ENCODE data around the gene PXDN.
"Not testable (repeated sequence)": the region's sequence is repeated elsewhere in the genome, so short reads cannot be mapped to it uniquely, and the experiment has no call there.

PXDN gene

DNA sequence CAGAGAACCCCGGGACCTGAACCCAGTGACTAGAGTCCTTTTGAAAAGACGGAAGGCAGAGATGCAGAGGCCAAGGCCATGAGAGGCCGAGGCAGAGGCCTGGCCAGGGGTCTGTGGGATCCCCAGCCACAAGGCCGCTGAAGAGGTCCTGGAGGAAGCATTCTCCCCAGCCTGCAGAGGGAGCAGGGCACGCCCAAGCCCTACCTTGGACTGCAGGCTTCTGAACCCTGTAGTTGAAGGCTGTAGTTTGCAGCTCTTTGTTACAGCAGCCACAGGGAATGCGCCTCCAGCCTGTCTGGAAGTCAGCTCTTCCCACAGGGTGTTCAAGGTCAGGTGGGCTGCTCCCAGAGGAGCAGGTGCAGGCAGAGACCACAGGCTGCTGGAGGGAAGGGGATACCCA is 22.1 kb upstream of the PXDN start:
- TF ChIP-seq, protein P1, sequence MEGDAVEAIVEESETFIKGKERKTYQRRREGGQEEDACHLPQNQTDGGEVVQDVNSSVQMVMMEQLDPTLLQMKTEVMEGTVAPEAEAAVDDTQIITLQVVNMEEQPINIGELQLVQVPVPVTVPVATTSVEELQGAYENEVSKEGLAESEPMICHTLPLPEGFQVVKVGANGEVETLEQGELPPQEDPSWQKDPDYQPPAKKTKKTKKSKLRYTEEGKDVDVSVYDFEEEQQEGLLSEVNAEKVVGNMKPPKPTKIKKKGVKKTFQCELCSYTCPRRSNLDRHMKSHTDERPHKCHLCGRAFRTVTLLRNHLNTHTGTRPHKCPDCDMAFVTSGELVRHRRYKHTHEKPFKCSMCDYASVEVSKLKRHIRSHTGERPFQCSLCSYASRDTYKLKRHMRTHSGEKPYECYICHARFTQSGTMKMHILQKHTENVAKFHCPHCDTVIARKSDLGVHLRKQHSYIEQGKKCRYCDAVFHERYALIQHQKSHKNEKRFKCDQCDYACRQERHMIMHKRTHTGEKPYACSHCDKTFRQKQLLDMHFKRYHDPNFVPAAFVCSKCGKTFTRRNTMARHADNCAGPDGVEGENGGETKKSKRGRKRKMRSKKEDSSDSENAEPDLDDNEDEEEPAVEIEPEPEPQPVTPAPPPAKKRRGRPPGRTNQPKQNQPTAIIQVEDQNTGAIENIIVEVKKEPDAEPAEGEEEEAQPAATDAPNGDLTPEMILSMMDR (conservative IDR thresholded peaks at IDR 0.05) = no peak
- no peak overlapping the region for H3K27ac ChIP-seq

DNA sequence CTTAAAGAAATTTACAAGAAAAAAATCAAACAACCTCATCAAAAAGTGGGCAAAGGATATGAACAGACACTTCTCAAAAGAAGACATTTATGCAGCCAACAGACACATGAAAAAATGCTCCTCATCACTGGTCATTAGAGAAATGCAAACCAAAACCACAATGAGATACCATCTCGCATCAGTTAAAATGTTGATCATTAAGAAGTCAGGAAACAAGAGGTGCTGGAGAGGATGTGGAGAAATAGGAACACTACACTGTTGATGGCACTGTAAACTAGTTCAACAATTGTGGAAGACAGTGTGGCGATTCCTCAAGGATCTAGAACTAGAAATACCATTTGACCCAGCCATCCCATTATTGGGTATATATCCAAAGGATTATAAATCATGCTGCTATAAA is 20.9 kb upstream of the PXDN start:
- H3K27ac ChIP-seq = not testable (repeated sequence)

DNA sequence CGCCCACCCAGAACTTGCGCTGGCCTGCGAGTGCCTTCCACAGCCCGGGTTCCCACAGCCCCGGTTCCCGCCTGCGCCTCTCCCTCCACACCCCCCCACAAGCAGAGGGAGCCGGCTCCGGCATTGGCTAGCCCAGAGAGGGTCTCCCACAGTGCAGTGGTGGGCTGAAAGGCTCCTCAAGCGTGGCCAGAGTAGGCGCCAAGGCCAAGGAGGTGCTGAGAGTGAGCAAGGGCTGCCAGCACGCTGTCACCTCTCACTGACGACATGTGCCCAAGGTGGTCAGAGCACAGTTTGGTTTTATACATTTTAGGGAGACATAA is 15.3 kb upstream of the PXDN start:
- H3K27ac ChIP-seq = no peak overlapping the region
- TF ChIP-seq, protein P1 (conservative IDR thresholded peaks at IDR 0.05) = no peak

DNA sequence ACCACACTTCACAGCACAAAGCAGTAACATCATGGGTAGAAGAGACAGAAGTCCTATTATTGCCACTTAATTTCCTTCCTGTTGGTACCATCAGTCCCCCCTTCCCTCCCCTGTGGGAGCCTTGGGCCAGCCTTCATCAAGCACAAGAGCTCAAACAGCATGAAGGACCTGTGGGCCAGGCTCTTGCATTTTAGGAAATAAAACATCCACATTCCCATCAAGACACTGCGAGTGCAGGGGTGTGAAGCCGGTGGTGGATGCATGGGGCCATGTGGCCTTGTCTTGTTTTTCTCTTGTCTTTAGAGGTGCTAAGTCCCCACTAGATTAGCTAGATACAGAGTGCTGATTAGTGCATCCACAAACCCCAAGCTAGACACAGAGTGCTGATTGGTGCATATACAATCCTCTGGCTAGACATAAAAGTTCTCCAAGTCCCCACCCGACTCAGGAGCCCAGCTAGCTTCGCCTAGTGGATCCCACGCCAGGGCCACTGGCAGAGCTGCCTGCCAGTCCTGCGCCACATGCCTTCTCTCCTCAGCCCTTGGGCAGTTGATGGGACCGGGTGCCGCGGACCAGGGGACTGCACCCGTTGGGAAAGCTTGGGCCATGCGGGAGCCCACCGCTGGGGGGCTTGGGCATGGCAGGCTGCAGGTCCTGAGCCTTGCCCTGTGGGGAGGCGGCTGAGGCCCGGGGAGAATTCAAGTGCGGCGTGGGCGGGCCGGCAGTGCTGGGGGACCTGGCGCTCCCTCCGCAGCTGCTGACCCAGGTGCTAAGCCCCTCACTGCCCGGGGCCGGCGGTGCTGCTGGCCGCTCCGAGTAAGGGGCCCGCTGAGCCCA is 14.7 kb upstream of the PXDN start:
- TF ChIP-seq, protein P1 (conservative IDR thresholded peaks at IDR 0.05) = no peak
- no peak overlapping the region for H3K27ac ChIP-seq

DNA sequence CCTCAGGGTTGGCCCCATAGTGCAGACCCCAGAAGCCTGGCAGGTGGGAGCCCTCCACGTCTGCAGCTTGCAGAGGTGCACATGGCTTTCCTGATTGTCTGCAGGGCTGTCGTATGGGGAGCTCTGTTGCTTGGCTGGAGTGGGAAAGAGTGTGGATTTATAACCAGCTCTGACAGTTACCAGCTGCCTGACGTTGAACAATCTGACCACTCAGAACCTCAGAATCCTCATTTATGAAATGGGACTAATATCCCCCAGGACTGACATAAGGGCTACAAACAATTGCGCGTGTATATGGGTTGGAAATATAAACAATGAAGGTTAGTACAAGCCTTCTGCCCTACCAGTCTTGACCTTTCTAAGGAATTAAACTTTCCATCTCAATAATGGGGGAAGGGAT is 13.9 kb upstream of the PXDN start:
- TF ChIP-seq, protein P1 (conservative IDR thresholded peaks at IDR 0.05) = no peak
- H3K27ac ChIP-seq = no peak overlapping the region

DNA sequence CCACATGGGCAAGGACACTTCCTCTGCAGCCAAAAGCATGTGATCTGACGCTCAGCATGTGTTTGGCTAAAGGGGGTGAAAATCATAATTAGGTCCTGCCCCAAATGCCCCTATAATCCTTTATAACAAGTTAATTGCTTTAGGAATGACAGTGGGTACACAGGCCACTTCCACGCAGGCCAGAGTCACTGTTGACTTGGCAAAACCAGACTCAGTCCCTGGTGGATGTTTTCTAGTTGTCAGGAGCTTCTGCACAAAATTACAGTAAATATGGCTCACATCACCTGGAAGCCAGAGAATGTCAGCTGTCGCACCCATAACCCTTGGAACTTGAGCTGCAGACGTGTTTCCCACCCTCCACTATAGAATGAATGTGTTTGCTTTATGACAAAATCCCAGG is 13.3 kb upstream of the PXDN start:
- TF ChIP-seq, protein P1 (conservative IDR thresholded peaks at IDR 0.05) = no peak
- no peak overlapping the region for H3K27ac ChIP-seq

DNA sequence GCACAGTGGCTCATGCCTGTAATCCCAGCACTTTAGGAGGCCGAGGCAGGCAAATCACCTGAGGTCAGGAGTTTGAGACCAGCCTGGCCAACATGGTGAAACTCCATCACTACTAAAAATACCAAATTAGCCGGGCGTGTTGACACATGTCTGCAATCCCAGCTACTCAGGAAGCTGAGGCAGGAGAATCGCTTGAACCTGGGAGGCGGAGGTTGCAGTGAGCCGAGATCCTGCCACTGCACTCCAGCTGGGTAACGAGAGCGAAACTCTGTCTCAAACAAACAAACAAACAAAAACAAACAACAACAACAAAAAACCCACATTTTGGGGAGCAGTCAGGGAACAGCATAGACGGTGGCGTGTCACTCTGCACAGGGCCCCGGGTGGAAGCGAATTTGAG is 12.8 kb upstream of the PXDN start:
- H3K27ac ChIP-seq = not testable (repeated sequence)

DNA sequence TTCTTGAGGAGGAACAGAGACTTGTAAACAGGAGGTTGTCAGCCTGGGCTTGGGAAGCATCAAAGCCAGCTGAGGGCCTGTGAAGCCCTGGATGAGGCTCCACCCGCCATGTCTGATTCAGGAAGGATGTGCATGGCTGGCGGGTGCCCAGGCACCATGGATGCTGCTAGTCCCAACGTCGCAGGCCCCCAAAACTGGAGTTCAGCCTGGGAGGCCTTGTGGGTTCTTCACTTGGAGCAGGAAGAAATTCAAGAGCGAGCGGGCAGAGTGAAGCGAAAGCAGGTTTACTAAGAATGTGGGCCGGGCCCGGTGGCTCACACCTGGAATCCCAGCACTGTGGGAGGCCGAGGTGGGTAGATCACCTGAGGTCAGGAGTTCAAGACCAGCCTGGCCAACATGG is 12.1 kb upstream of the PXDN start:
- TF ChIP-seq, protein P1 (conservative IDR thresholded peaks at IDR 0.05) = no peak
- H3K27ac ChIP-seq = no peak overlapping the region

Data from VCaP (cell line).